ENCODE measurements around the gene ODAD2.

GRCh38 chr10:27889518-27889917 is 109.4 kb downstream of the ODAD2 start:
- no peak for TF ChIP-seq POLR2AphosphoS5 (IDR thresholded peaks at IDR 0.05; ENCODE audit: low read depth, low read length)
- TF ChIP-seq MAX (IDR thresholded peaks at IDR 0.05), result no peak
- no peak for TF ChIP-seq POLR2A (IDR thresholded peaks at IDR 0.05; ENCODE audit: control extremely low read depth in 1 of 2, low read depth in 2 of 2, low read length in 2 of 2)

All from H1 (cell line).